KOPT-K1 (cell line): ENCODE results near the gene IFITM2.
A peak's percentile ranks its signal among the peaks of the same experiment; 100 is the strongest.
"Not testable (repeated sequence)": the region's sequence is repeated elsewhere in the genome, so short reads cannot be mapped to it uniquely, and the experiment has no call there.

Experiments
- H3K27ac ChIP-seq: fragments of 200-600 bp; sonication (generic); 2 replicates; pipeline ENCODE4 v1.5.1; 2016; ENCODE audit warnings: antibody characterized with exemption, mild to moderate bottlenecking, low read depth, low read length; ENCODE audit not compliant: poor library complexity, severe bottlenecking
- H3K36me3 ChIP-seq: fragments of 200-600 bp; sonication (generic); 2 replicates; pipeline ENCODE4 v1.5.1; 2017; ENCODE audit warnings: antibody characterized with exemption, mild to moderate bottlenecking, low read length, moderate library complexity; ENCODE audit not compliant: insufficient read depth
- H3K9me3 ChIP-seq: fragments of 200-600 bp; sonication (generic); 2 replicates; pipeline ENCODE4 v1.5.1; 2017; ENCODE audit warnings: antibody characterized with exemption, low read length, mild to moderate bottlenecking; ENCODE audit not compliant: insufficient read depth, poor library complexity, severe bottlenecking

Gene IFITM2

DNA sequence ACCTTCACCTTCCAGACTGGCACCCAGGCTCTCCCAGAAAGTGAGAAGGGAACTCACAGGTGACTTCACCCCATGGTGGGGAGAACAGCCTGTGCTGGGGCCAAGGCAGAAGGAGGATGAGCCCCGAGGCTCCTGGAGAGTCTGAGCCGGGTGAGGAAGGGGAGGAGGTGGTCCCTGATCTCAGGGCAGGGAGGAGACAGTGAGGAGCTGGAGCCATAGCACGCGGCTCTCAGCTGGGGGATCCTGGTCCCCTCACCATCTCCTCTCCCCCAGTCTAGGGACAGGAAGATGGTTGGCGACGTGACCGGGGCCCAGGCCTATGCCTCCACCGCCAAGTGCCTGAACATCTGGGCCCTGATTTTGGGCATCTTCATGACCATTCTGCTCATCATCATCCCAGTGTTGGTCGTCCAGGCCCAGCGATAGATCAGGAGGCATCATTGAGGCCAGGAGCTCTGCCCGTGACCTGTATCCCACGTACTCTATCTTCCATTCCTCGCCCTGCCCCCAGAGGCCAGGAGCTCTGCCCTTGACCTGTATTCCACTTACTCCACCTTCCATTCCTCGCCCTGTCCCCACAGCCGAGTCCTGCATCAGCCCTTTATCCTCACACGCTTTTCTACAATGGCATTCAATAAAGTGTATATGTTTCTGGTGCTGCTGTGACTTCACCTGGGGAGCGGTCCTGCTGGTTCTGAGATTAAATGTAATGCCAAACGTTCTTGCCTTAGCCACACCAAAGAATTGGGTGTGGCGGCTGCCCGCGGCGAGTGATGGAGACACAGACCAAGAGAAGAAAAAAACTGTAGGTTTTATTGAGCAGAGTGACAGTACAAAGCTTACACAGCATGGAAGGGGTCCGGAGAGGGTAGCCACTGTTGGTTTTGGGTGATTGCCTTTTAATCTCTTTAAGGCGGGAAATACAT lies 1.4 kb downstream of the IFITM2 start:
- H3K27ac ChIP-seq, result peak overlapping the region; percentile 30
- not testable (repeated sequence) for H3K36me3 ChIP-seq, H3K9me3 ChIP-seq

DNA sequence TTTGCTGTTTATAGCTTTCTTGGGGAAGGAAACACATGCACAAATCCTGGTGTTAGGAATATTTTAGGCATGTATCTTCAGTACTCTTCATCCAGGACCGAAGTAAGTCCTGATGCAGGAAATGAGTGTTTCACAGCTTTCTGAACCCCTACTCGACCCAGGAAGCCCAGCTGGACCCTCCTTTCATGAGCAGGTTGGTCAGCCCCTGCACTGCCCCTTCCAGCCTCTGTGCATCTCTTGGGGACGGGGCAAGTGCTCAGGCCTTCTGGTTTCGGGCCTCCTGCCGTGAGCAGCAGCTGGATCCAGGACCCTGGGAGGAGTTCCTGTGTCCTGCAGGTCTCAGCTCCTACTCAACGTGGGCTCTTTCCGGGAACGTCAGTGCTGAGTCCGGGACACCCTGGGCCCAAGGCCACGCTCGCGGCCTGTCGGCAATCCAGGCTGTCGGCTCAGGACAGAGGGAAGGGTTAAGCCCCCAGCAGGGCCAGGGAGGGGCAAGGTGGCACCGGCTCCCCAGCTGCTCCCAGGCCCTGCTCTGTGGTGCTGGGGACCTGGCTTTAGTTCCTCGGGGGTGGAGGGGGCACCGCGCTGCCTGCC lies 2.5 kb downstream of the IFITM2 start:
- peak overlapping the region; percentile 37 for H3K27ac ChIP-seq
- H3K9me3 ChIP-seq, H3K36me3 ChIP-seq: not testable (repeated sequence)

DNA sequence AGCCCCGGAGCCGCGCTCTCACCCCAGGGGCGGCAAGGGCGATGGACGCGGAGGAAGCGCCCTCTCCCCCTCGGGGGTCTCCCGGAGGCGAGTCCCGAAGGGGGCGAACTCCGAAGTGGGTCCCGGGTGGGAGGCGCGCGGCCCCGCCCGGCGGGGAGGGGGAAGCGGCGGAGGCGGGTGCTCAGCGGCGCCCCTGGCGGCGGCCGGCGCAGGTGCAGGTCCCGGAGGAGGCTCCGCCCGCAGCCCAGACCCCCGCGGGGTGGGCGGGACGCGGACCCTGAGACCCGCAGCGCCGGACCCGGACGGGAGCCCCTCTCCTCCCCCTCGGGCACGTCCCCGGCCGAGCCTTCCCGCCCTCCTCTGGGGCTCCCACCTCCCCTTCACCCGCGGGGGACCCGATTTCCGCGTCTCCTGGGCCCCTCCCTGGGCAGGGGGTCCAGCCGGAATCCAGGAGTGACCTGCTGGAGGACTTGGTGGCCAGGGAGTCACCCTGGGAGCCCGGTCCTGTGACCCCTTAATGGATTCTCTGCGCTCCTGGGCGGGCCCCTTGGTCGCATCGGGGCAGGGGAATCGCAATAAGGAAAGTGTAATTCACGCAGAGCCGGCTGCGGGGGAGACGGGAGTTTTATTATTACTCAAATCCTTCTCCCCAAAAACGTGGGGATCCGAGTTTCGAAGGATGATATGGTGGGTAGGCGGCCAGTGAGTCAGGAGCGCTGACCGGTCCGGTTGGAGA lies 3.6 kb downstream of the IFITM2 start:
- not testable (repeated sequence) for H3K9me3 ChIP-seq
- Histone ChIP-seq H3K27ac (peak overlapping the region; percentile 99), H3K36me3 (peaks cover 11% of the 10 kb centered on the region; the same call in 1 of the 2 replicates)

DNA sequence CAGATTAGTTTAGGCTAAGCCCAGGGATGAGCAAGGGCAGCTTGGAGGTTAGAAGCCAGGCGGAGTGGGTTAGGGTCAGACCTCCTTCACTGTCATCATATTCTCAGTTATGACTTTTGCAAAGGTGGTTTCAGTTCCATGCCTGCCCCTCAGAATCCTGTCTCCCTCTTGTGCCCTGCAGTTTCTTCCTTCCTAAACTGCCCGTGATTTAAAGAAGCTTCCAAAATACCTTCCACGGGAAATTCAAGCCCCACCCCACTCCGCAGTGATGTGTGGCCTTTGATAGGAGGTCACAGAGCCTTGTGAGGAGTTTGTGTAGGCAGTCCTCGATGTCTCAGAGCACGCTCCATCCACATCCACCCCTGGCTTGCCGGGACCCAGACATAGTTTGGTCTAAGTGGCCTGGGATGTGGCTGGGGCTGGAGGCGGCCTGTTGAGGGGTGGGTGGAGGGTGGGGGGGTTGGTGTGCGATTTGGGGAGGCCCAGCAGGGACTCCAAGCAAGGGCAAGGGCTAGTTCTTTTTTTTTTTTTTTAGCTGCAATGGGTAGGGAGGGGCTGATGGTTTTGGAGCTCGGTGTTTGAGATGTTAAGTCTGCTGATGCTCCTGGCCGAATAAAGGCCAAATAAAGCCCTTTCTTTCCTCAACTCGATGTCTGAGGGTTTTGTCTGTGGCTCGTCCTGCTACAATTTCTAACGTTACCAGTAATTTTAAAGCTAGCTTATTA lies 4.6 kb downstream of the IFITM2 start:
- Histone ChIP-seq H3K36me3 (peaks cover 16% of the 10 kb centered on the region), H3K9me3 (no peaks in the 10 kb centered on the region), H3K27ac (peak overlapping the region; percentile 99)

DNA sequence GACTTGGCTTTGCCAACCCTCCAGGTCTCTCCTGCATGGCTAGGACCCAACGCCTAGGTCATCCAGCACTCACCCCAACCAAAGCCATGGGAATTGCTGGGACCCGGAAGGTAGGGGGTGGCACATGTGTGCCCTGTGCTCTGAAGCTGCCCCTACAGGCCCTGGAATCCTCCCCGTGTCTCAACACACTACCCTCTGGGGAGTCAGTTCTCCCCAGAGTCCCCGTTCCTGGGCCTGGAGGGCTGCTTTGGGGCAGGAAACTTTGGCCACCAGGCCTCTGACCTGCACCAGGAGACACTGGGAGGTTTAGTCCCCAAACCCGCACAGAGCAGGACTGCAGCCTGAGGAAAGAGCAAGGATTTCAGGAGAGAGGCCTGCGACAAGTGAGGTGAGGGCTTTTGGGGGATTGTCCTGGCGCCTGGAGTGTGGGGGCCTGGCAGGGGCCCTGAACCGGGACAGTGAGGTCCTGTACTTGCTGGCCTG lies 5.7 kb downstream of the IFITM2 start:
- Histone ChIP-seq H3K36me3 (peaks cover 16% of the 10 kb centered on the region), H3K27ac (peak overlapping the region; percentile 99), H3K9me3 (no peaks in the 10 kb centered on the region)

DNA sequence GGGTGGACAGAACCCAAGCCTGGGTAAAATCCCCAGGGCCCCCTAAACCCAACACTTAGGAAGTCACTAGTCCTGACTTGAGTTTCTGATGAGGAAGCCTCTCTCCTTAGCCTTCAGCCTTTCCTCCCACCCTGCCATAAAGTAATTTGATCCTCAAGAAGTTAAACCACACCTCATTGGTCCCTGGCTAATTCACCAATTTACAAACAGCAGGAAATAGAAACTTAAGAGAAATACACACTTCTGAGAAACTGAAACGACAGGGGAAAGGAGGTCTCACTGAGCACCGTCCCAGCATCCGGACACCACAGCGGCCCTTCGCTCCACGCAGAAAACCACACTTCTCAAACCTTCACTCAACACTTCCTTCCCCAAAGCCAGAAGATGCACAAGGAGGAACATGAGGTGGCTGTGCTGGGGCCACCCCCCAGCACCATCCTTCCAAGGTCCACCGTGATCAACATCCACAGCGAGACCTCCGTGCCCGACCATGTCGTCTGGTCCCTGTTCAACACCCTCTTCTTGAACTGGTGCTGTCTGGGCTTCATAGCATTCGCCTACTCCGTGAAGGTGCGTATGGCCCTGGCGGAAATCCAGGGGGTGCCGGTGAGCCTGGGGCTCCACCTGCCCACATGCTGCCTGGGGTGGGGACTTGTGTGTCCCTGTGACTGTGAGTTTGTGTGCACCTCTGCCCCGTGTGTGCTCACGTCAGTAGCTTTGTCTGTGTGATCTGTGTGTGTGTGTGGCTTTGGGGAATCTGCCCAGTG lies 6.4 kb downstream of the IFITM2 start, which contains the start of gene IFITM1:
Gene IFITM1 (plus strand): TSS at position 254 of the 767 bp plus-strand sequence. CDS start 131 bp downstream, at position 385.
- peaks cover 16% of the 10 kb centered on the region for H3K36me3 ChIP-seq
- H3K9me3 ChIP-seq, result no peaks in the 10 kb centered on the region
- peak within 1 kb of the TSS; percentile 99 for H3K27ac ChIP-seq

DNA sequence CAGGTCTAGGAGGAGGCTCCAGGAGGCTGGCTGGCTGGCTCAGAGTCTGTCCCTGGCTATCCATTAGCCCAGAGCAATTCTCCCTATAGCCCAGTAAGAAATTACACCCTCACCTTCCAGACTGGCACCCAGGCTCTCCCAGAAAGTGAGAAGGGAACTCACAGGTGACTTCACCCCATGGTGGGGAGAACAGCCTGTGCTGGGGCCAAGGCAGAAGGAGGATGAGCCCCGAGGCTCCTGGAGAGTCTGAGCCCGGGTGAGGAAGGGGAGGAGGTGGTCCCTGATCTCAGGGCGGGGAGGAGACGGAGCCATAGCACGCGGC lies 6.9 kb downstream of the IFITM2 start:
- H3K27ac ChIP-seq, result peak overlapping the region; percentile 99
- peaks cover 16% of the 10 kb centered on the region for H3K36me3 ChIP-seq
- H3K9me3 ChIP-seq, result not testable (repeated sequence)

DNA sequence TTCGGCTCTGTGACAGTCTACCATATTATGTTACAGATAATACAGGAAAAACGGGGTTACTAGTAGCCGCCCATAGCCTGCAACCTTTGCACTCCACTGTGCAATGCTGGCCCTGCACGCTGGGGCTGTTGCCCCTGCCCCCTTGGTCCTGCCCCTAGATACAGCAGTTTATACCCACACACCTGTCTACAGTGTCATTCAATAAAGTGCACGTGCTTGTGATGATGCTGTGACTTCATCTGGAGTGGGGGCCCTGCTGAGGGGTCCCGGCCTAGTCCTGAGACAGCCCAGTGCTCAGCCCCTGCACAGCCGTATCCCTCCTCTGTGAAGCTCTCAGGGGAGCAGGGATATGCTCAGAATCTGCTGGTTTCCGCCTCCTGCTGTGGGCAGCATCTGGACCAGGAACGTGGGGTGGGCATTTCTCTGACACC lies 7.5 kb downstream of the IFITM2 start:
- peaks cover 16% of the 10 kb centered on the region for H3K36me3 ChIP-seq
- peak overlapping the region; percentile 99 for H3K27ac ChIP-seq
- H3K9me3 ChIP-seq, result no peaks in the 10 kb centered on the region

DNA sequence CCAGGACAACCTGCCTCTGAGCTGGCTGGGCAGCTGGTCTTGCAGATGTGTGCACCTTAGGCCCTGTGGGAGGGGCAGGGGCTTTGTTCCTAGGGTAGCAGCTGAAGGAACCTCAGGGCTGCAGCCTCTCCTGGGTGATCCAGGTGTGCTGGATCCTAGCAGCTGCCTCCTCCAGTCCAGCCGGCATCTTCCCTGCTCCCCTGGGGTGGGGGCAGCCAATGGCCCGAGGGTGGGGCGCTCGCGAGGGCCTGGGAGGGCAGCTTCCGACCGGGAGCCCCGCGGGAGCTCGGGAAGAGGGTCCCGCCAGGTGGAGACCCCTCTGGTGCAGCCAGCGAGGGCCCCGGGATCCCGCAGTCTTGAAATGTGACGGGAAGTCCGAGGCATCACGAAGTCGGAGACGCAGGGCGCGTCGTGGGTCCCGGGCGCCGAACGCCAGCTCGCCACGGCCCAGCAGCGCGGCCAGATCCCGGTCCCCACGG lies 7.9 kb downstream of the IFITM2 start:
- peak overlapping the region; percentile 99 for H3K27ac ChIP-seq
- H3K9me3 ChIP-seq, result no peaks in the 10 kb centered on the region
- H3K36me3 ChIP-seq, result peaks cover 16% of the 10 kb centered on the region

DNA sequence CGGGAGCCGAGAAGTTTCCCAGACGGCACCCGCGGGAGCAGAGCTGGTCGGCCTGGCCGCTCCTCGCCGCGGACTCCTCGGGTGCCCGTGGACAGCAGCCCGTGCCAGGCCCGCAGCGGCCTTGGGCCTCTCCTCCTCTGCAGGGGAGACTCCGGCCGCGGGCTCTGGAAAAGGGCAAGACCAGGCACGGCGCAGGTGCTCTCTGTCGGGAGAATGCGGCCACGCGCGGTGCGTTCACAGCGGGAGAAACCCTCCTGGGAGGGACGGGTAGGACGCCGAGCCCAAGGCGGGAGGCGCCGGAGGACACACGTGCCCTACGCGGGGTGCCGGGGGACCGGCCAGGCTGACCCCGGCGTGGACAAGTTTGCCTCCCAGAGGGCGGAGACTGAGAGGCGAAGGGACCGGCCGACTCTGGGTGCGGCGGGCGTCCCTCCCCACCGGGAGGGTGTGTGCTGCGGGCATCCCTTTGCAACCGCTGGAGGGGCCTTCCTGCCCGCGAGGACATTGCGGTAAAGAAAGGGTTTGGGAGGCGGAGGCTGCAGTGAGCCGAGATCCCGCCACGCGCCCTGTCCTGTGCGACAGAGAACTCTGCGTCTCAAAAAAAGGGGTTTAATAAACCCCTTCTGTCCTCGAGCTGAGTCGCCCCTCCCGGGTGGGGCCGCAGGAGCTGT lies 8.6 kb downstream of the IFITM2 start:
- H3K9me3 ChIP-seq, result no peaks in the 10 kb centered on the region
- peaks cover 16% of the 10 kb centered on the region for H3K36me3 ChIP-seq
- H3K27ac ChIP-seq, result peak overlapping the region; percentile 99

DNA sequence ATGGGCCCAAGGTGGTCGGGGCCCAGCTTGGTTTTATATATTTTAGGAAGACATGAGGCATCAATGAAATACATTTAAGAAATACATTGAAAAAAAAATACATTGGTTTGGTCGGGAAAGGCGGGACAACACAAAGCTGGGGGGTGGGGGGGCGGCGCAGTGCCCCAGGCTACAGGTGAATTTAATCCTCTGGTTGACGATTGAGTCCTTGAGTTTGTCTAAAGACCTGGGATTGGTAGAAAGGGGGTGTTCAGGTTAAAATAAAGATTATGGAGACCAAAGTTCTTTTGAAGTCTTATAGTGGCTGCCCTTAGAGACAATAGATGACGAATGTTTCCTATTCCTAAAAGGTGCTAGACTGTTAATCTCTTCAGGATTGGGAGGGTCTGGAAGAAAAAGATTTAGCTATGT lies 9.3 kb downstream of the IFITM2 start:
- H3K36me3 ChIP-seq, result peaks cover 16% of the 10 kb centered on the region
- H3K9me3 ChIP-seq, result no peaks in the 10 kb centered on the region
- H3K27ac ChIP-seq, result peak overlapping the region; percentile 99

DNA sequence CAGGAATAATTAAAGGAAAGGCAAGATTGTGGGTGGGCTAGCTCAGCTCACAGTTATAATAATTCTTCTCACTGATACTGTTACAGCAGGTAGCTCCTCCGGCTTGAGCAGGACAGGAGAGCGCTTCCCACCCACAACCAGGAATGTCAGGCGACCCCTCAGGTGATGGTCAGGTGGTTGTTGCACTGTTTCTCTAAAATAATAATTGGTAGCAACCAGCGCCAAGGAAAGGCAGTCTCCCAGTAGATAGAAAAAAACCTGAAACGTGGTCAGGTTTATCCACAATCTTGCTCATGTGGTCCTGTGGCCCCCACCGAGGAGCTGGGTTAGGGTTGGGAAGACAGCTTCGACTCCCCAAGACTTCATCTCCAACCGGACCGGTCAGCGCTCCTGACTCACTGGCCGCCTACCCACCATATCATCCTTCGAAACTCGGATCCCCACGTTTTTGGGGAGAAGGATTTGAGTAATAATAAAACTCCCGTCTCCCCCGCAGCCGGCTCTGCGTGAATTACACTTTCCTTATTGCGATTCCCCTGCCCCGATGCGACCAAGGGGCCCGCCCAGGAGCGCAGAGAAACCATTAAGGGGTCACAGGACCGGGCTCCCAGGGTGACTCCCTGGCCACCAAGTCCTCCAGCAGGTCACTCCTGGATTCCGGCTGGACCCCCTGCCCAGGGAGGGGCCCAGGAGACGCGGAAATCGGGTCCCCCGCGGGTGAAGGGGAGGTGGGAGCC lies 10.2 kb downstream of the IFITM2 start:
- Histone ChIP-seq H3K27ac (peak overlapping the region; percentile 99), H3K36me3 (peaks cover 16% of the 10 kb centered on the region)
- H3K9me3 ChIP-seq, result not testable (repeated sequence)
